Right forelimb (tissue), 1 donor: Measurements from ENCODE around the gene ADAT3.

Source experiments
- DNase-seq: peaks from one replicate; pipeline ENCODE4 v3.0.0-alpha.2; 2018

The ADAT3 gene

GRCh38 chr19:1942934-1943555, 37.8 kb downstream of the ADAT3 start:
- DNase-seq = no peak

- DNase-seq = no peak
These were observed 38.5 kb downstream of the ADAT3 start for GRCh38 chr19:1943661-1944087.

- DNase-seq = no peak
These were observed 39.1 kb downstream of the ADAT3 start for GRCh38 chr19:1944088-1944915.

GRCh38 chr19:1944916-1945561, 39.8 kb downstream of the ADAT3 start:
- DNase-seq = no peak

- no peak for DNase-seq
These were observed 40.7 kb downstream of the ADAT3 start for GRCh38 chr19:1945899-1946298.

- no peak for DNase-seq
These were observed 42.5 kb downstream of the ADAT3 start for GRCh38 chr19:1947651-1948209.

GRCh38 chr19:1949304-1950101, 44.3 kb downstream of the ADAT3 start:
- DNase-seq = no peak

GRCh38 chr19:1950640-1951039, 45.4 kb downstream of the ADAT3 start:
- no peak for DNase-seq

- no peak for DNase-seq
These were observed 47.4 kb downstream of the ADAT3 start for GRCh38 chr19:1952635-1953034.

- no peak for DNase-seq
These were observed 47.8 kb downstream of the ADAT3 start for GRCh38 chr19:1953037-1953436.

- DNase-seq = no peak
These were observed 48.4 kb downstream of the ADAT3 start for GRCh38 chr19:1953441-1954094.

- DNase-seq = no peak
These were observed 49.3 kb downstream of the ADAT3 start for GRCh38 chr19:1954532-1954933.

GRCh38 chr19:1955171-1956121, 50.2 kb downstream of the ADAT3 start:
- DNase-seq = no peak

GRCh38 chr19:1956122-1956494, 50.9 kb downstream of the ADAT3 start:
- DNase-seq = no peak

- DNase-seq = no peak
These were observed 51.8 kb downstream of the ADAT3 start for GRCh38 chr19:1956868-1957492.

GRCh38 chr19:1957562-1958248, 52.5 kb downstream of the ADAT3 start:
- DNase-seq = no peak

- DNase-seq = no peak
These were observed 54.9 kb downstream of the ADAT3 start for GRCh38 chr19:1959928-1960589.

GRCh38 chr19:1961000-1961883, 56.0 kb downstream of the ADAT3 start:
- no peak for DNase-seq
